GM18511 (cell line): Measurements from ENCODE around the gene MYL11.

ENCODE experiments used
- ATAC-seq: cut with Tn5 transposase; IDR thresholded peaks from one replicate; pipeline ENCODE4 v1.9.1; 2021; ENCODE audit warnings: mild to moderate bottlenecking, moderate library complexity; ENCODE audit not compliant: unreplicated experiment

Gene MYL11

DNA sequence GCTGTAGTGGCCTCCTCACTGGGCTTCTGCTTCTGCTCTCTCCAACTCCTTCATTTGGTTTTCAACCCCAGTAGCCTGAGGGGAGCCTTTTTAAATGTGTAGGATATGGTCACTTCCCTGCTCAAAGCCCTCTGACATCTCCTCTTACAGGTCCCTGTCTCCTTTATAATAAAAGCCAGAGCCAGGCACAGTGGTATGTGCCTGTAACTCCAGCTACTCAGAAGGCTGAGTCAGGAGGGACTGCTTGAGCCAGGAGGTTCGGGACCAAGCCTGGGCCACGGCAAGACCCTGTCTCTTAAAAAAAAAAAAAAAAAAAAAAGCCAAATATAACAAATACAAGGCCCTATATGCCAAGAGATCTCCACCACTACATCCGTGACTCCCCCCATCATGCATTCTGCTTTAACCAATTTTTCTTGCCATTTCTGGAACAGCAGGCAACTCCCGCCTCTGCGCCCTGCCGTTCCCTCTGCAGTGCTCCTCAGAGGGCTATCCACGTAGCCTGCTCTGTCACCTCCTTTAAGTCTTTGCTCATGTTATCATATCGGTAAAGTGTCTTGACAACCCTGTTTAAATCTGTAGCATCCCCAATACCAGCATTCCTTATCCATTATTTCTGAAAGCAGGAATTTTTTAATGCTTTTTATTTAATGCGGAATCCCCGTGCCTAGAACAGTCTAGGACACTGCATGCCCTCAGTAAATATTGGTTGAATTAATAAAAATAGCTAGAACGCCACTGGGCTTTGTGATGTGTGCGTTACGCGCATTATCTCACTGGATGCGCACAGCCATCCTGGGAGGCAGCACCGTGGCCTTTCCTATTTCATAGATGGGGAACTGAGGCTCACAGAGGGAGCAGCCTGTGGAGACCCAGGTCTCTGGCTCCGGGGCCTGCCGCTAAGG, 42.3 kb downstream of the MYL11 start:
- ATAC-seq: no peak

DNA sequence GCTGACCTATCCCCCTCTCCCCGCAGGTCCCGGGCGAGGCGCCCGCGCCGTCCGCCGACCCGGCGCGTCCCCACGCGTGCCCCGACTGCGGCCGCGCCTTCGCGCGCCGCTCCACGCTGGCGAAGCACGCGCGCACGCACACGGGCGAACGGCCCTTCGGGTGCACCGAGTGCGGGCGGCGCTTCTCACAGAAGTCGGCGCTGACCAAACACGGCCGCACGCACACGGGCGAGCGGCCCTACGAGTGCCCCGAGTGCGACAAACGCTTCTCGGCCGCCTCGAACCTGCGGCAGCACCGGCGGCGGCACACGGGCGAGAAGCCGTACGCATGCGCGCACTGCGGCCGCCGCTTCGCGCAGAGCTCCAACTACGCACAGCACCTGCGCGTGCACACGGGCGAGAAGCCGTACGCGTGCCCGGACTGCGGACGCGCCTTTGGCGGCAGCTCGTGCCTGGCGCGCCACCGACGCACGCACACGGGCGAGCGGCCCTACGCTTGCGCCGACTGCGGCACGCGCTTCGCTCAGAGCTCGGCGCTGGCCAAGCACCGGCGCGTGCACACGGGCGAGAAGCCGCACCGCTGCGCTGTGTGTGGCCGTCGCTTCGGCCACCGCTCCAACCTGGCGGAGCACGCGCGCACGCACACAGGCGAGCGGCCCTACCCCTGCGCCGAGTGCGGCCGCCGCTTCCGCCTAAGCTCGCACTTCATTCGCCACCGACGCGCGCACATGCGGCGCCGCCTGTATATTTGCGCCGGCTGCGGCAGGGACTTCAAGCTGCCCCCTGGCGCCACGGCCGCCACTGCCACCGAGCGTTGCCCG, 43.1 kb downstream of the MYL11 start:
- ATAC-seq: peak; percentile 86

GRCh38 chr16:30418350-30419181, 44.0 kb downstream of the MYL11 start:
- no peak for ATAC-seq

DNA sequence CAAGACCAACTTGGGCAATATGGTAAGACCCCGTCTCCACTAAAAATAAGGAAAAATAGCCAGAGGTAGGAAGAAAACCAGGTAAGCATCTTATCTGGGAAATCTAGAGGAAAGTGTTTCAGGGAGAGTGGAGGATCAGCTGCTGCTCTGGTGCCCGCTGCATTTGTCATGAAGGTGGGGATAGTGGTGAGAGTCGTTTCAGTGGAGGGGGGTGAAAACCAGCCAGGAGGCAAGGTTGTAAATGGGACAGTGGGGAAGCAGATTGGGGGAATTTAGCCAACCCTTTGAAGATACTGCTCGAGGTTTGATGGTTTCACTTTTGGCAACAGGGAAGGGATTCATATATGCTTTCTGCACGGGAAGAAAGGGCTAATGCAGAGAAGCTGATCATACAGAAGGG, 46.4 kb downstream of the MYL11 start:
- no peak for ATAC-seq
